HEK293T (cell line): Measurements from ENCODE around the gene TMEM174.

Source experiments
- ARNT ChIP-seq: fragments of 450-650 bp; IDR thresholded peaks from 2 replicates; pipeline ENCODE4 v1.6.1; 2017; ENCODE audit warnings: mild to moderate bottlenecking
- ELF4 ChIP-seq: fragments of 450-650 bp; IDR thresholded peaks from 2 replicates; pipeline ENCODE4 v1.6.1; 2017; ENCODE audit warnings: antibody characterized with exemption
- FOXK2 ChIP-seq: fragments of 450-650 bp; IDR thresholded peaks from 2 replicates; pipeline ENCODE4 v1.6.1; 2016; ENCODE audit warnings: mild to moderate bottlenecking
- FOXM1 ChIP-seq: fragments of 450-650 bp; IDR thresholded peaks from 2 replicates; pipeline ENCODE4 v1.6.1; 2017; ENCODE audit warnings: mild to moderate bottlenecking, borderline replicate concordance
- HDGF ChIP-seq: fragments of 450-650 bp; IDR thresholded peaks from 2 replicates; pipeline ENCODE4 v1.6.1; 2017; ENCODE audit warnings: antibody characterized with exemption, borderline replicate concordance
- NFRKB ChIP-seq: fragments of 450-650 bp; IDR thresholded peaks from 2 replicates; pipeline ENCODE4 v1.6.1; 2016; ENCODE audit warnings: mild to moderate bottlenecking, moderate library complexity
- PKNOX1 ChIP-seq: fragments of 450-650 bp; IDR thresholded peaks from 2 replicates; pipeline ENCODE4 v1.6.1; 2016
- SP1 ChIP-seq: fragments of 450-650 bp; IDR thresholded peaks from 2 replicates; pipeline ENCODE4 v1.6.1; 2017
- TARDBP ChIP-seq: fragments of 450-650 bp; IDR thresholded peaks from 2 replicates; pipeline ENCODE4 v1.6.1; 2016

DNA sequence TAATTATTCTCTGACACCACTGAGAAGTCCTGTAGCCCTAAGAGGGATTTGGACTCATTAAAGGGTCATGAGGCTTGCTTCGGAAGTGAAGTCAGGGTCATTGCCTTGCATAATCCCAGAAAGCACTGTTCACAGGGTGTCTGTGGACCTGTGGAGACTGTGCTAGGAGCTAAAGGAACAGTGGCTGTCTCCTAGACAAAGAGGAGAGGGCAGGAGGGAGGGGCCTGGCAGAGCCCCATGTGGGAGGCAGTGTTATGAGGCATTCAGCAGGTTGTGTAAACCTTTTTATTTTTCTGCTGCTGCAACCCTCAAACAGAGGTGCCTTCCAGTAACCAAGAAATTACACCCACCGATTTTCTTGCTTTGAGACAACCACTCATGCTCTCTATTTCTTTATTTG lies 3.3 kb downstream of the TMEM174 start:
- TF ChIP-seq TARDBP (no peak), HDGF (no peak), FOXK2 (no peak), ELF4 (no peak), ARNT (no peak), PKNOX1 (no peak), SP1 (no peak), NFRKB (no peak), FOXM1 (no peak)
